ENCODE results near the gene SPEG.

Gene SPEG

GRCh38 chr2:219453671-219454590, 19.3 kb downstream of the SPEG start:
- Histone ChIP-seq H3K9me2 (ENCODE audit: low read depth, low read length) (no peaks in the 10 kb centered on the region), H3K4me2 (ENCODE audit: low read length) (no peak overlapping the region), H3K4me3 (ENCODE audit: low read depth, low read length, poor library complexity, severe bottlenecking) (no peak overlapping the region), H3K9me3 (ENCODE audit: low read length) (no peaks in the 10 kb centered on the region), H3K9ac (ENCODE audit: low read length) (no peak overlapping the region), H2AFZ (ENCODE audit: low read length) (no peak overlapping the region), H3K27ac (ENCODE audit: low read depth, low read length, poor library complexity, severe bottlenecking) (no peak overlapping the region), H3F3A (ENCODE audit: insufficient read depth, low read length) (no peaks in the 10 kb centered on the region), H3K79me2 (ENCODE audit: insufficient read depth, low read length) (no peaks in the 10 kb centered on the region), H3K27me3 (ENCODE audit: insufficient read depth, low read length) (no peaks in the 10 kb centered on the region; the same call in 1 of the 2 replicates), H3K4me1 (ENCODE audit: insufficient read depth, low read length, severe bottlenecking) (no peaks in the 10 kb centered on the region), H4K20me1 (ENCODE audit: insufficient read depth, low read length) (no peaks in the 10 kb centered on the region), H3K36me3 (ENCODE audit: insufficient read depth, low read length) (no peaks in the 10 kb centered on the region)
- TF ChIP-seq EZH2 (IDR thresholded peaks at IDR 0.05; ENCODE audit: borderline replicate concordance, low read length) (no peak), CTCF (IDR thresholded peaks at IDR 0.05; ENCODE audit: low read length) (no peak)

- H3K4me3 ChIP-seq (ENCODE audit: low read depth, low read length, poor library complexity, severe bottlenecking) = no peak overlapping the region
- TF ChIP-seq CTCF (IDR thresholded peaks at IDR 0.05; ENCODE audit: low read length) = no peak
- no peaks in the 10 kb centered on the region for H3K79me2 ChIP-seq (ENCODE audit: insufficient read depth, low read length)
- H3K4me1 ChIP-seq (ENCODE audit: insufficient read depth, low read length, severe bottlenecking) = no peaks in the 10 kb centered on the region
- no peaks in the 10 kb centered on the region; the same call in 1 of the 2 replicates for H3K27me3 ChIP-seq (ENCODE audit: insufficient read depth, low read length)
- H3K4me2 ChIP-seq (ENCODE audit: low read length) = no peak overlapping the region
- H3K9me3 ChIP-seq (ENCODE audit: low read length) = no peaks in the 10 kb centered on the region
- H3K9me2 ChIP-seq (ENCODE audit: low read depth, low read length) = no peaks in the 10 kb centered on the region
- no peak overlapping the region for H3K9ac ChIP-seq (ENCODE audit: low read length)
- H2AFZ ChIP-seq (ENCODE audit: low read length) = no peak overlapping the region
- H3K36me3 ChIP-seq (ENCODE audit: insufficient read depth, low read length) = no peaks in the 10 kb centered on the region
- no peaks in the 10 kb centered on the region for H3F3A ChIP-seq (ENCODE audit: insufficient read depth, low read length)
- no peak overlapping the region for H3K27ac ChIP-seq (ENCODE audit: low read depth, low read length, poor library complexity, severe bottlenecking)
- no peaks in the 10 kb centered on the region for H4K20me1 ChIP-seq (ENCODE audit: insufficient read depth, low read length)
Observed at GRCh38 chr2:219455581-219455980, 20.9 kb downstream of the SPEG start.

GRCh38 chr2:219457784-219458369, 23.2 kb downstream of the SPEG start:
- Histone ChIP-seq H3F3A (ENCODE audit: insufficient read depth, low read length) (no peaks in the 10 kb centered on the region), H3K27me3 (ENCODE audit: insufficient read depth, low read length) (no peaks in the 10 kb centered on the region; the same call in 1 of the 2 replicates), H3K4me2 (ENCODE audit: low read length) (no peak overlapping the region), H3K36me3 (ENCODE audit: insufficient read depth, low read length) (no peaks in the 10 kb centered on the region), H3K9me3 (ENCODE audit: low read length) (no peaks in the 10 kb centered on the region), H3K9ac (ENCODE audit: low read length) (no peak overlapping the region), H3K27ac (ENCODE audit: low read depth, low read length, poor library complexity, severe bottlenecking) (no peak overlapping the region), H4K20me1 (ENCODE audit: insufficient read depth, low read length) (no peaks in the 10 kb centered on the region), H3K79me2 (ENCODE audit: insufficient read depth, low read length) (no peaks in the 10 kb centered on the region), H2AFZ (ENCODE audit: low read length) (no peak overlapping the region), H3K4me1 (ENCODE audit: insufficient read depth, low read length, severe bottlenecking) (no peaks in the 10 kb centered on the region), H3K4me3 (ENCODE audit: low read depth, low read length, poor library complexity, severe bottlenecking) (no peak overlapping the region), H3K9me2 (ENCODE audit: low read depth, low read length) (no peaks in the 10 kb centered on the region)
- TF ChIP-seq EZH2 (IDR thresholded peaks at IDR 0.05; ENCODE audit: borderline replicate concordance, low read length) (no peak), CTCF (IDR thresholded peaks at IDR 0.05; ENCODE audit: low read length) (peak; percentile 48; the same call in 1 of the 2 replicates)

Measured in OCI-LY1 (cell line).